ENCODE results near the gene HHAT. TPM values are rescaled to one million over a fixed set of nuclear protein-coding genes. Genes with fewer than 3 reads are reported as not detected.

HHAT gene
- polyA plus RNA-seq, 3 donors, result 1.1 to 1.6 (median 1.5) TPM

GRCh38 chr1:210477328-210477924 lies 148.7 kb downstream of the HHAT start:
- no peak overlapping the region for H3K27ac Mint-ChIP-seq
- intact Hi-C loops (cut with micrococcal nuclease), result no loop called here
- H3K27me3 Mint-ChIP-seq (ENCODE audit: low read depth in 3 of 3), result peaks cover 0 to 2% (median 0%) of the 10 kb centered on the region in 3 donors

GRCh38 chr1:210478820-210479219 lies 150.1 kb downstream of the HHAT start:
- no peaks in the 10 kb centered on the region for H3K4me1 ChIP-seq (ENCODE audit: control insufficient read depth in 1 of 2, insufficient read depth in 2 of 2, low read length in 2 of 2)
- no peaks in the 10 kb centered on the region for H3K9me3 ChIP-seq (replicated peaks in 1 of 2; ENCODE audit: control insufficient read depth in 1 of 2, insufficient read depth in 1 of 2, low read length in 2 of 2)
- no peak overlapping the region for H3K27ac ChIP-seq (ENCODE audit: low read depth in 1 of 2, low read length in 2 of 2)
- no peaks in the 10 kb centered on the region for H3K27me3 ChIP-seq (ENCODE audit: control insufficient read depth in 2 of 2, insufficient read depth in 2 of 2, low read length in 2 of 2)
- no peak overlapping the region for H3K4me3 ChIP-seq (replicated peaks in 1 of 3; ENCODE audit: low read depth in 2 of 3, low read length in 3 of 3)
- no peaks in the 10 kb centered on the region for H3K79me2 ChIP-seq (ENCODE audit: insufficient read depth, low read length)
- 83% methylated on average over 1 of the region's 5 CpGs for WGBS (ENCODE audit: insufficient coverage)
- TF ChIP-seq CTCF (IDR thresholded peaks at IDR 0.05), result no peak
- H4K20me1 ChIP-seq (ENCODE audit: insufficient read depth, low read length), result no peaks in the 10 kb centered on the region
- intact Hi-C loops (cut with micrococcal nuclease), result no loop called here
- Mint-ChIP-seq H3K36me3 (no peaks in the 10 kb centered on the region), H3K4me1 (no peaks in the 10 kb centered on the region), H3K9me3 (peaks cover 0 to 9% (median 4%) of the 10 kb centered on the region in 7 donors), H3K27ac (no peak overlapping the region), H3K4me3 (no peak overlapping the region), H3K27me3 (ENCODE audit: low read depth in 3 of 3) (peaks cover 0 to 2% (median 0%) of the 10 kb centered on the region in 3 donors)
- no peak overlapping the region for H2AFZ ChIP-seq (ENCODE audit: insufficient read depth, low read depth, low read length, poor library complexity, severe bottlenecking)
- no peak overlapping the region for H3K4me2 ChIP-seq (replicated peaks; ENCODE audit: extremely low read depth, low read length, poor library complexity, severe bottlenecking)
- DNase-seq, result no peak
- H3K36me3 ChIP-seq (replicated peaks in 1 of 2; ENCODE audit: control insufficient read depth in 1 of 2, insufficient read depth in 2 of 2, low read length in 2 of 2), result no peaks in the 10 kb centered on the region
- H3K9ac ChIP-seq (ENCODE audit: insufficient read depth, low read length, poor library complexity, severe bottlenecking), result no peak overlapping the region

More at GRCh38 chr1:210477328-210477924, 148.7 kb downstream of the HHAT start:
- Histone ChIP-seq H3K9me3 (replicated peaks in 1 of 2; ENCODE audit: control insufficient read depth in 1 of 2, insufficient read depth in 1 of 2, low read length in 2 of 2) (no peaks in the 10 kb centered on the region), H4K20me1 (ENCODE audit: insufficient read depth, low read length) (no peaks in the 10 kb centered on the region), H3K27me3 (ENCODE audit: control insufficient read depth in 2 of 2, insufficient read depth in 2 of 2, low read length in 2 of 2) (no peaks in the 10 kb centered on the region), H3K36me3 (replicated peaks in 1 of 2; ENCODE audit: control insufficient read depth in 1 of 2, insufficient read depth in 2 of 2, low read length in 2 of 2) (no peaks in the 10 kb centered on the region), H3K4me1 (ENCODE audit: control insufficient read depth in 1 of 2, insufficient read depth in 2 of 2, low read length in 2 of 2) (no peaks in the 10 kb centered on the region), H2AFZ (ENCODE audit: insufficient read depth, low read depth, low read length, poor library complexity, severe bottlenecking) (no peak overlapping the region), H3K27ac (ENCODE audit: low read depth in 1 of 2, low read length in 2 of 2) (no peak overlapping the region), H3K79me2 (ENCODE audit: insufficient read depth, low read length) (no peaks in the 10 kb centered on the region), H3K9ac (ENCODE audit: insufficient read depth, low read length, poor library complexity, severe bottlenecking) (no peak overlapping the region), H3K4me2 (replicated peaks; ENCODE audit: extremely low read depth, low read length, poor library complexity, severe bottlenecking) (no peak overlapping the region), H3K4me3 (replicated peaks in 1 of 3; ENCODE audit: low read depth in 2 of 3, low read length in 3 of 3) (no peak overlapping the region)
- peaks cover 0 to 9% (median 4%) of the 10 kb centered on the region in 7 donors for H3K9me3 Mint-ChIP-seq
- no peaks in the 10 kb centered on the region for H3K4me1 Mint-ChIP-seq
- H3K36me3 Mint-ChIP-seq, result no peaks in the 10 kb centered on the region
- TF ChIP-seq CTCF (IDR thresholded peaks at IDR 0.05), result no peak
- WGBS (ENCODE audit: insufficient coverage), result 89% methylated on average over 5 of the region's 5 CpGs
- no peak for DNase-seq
- H3K4me3 Mint-ChIP-seq, result no peak overlapping the region
